A549 (cell line): ENCODE results near the gene RFX6.

Experiments used
- CTCF ChIP-seq: fragments of >200 bp; sonication (Bioruptor Twin); formaldehyde crosslinking; IDR thresholded peaks from 3 replicates; pipeline ENCODE4 v1.5.1; 2016
- HES2 ChIP-seq: fragments of >200 bp; sonication (Bioruptor Twin); formaldehyde crosslinking; IDR thresholded peaks from 2 replicates; pipeline ENCODE4 v1.6.1; 2016
- MAFK ChIP-seq: fragments of 450-650 bp; IDR thresholded peaks from 2 replicates; pipeline ENCODE4 v1.6.1; 2014; ENCODE audit not compliant: partially characterized antibody
- PBX3 ChIP-seq: IDR thresholded peaks from 2 replicates; pipeline ENCODE4 v1.6.1; 2012
- REST ChIP-seq: fragments of 200-600 bp; sonication (generic); IDR thresholded peaks from 2 replicates; pipeline ENCODE4 v1.6.1; 2016; ENCODE audit warnings: antibody characterized with exemption, mild to moderate bottlenecking, moderate library complexity
- USF2 ChIP-seq: fragments of 450-650 bp; IDR thresholded peaks from 2 replicates; pipeline ENCODE4 v1.6.1; 2014; ENCODE audit warnings: antibody characterized with exemption

GRCh38 chr6:116948533-116949304 lies 71.7 kb downstream of the RFX6 start:
- TF ChIP-seq PBX3 (no peak), REST (no peak), CTCF (no peak), MAFK (no peak), USF2 (no peak), HES2 (no peak)
